Measurements from ENCODE around the gene PHOSPHO1.
"Not testable (repeated sequence)": the region's sequence is repeated elsewhere in the genome, so short reads cannot be mapped to it uniquely, and the experiment has no call there.

The PHOSPHO1 gene

DNA sequence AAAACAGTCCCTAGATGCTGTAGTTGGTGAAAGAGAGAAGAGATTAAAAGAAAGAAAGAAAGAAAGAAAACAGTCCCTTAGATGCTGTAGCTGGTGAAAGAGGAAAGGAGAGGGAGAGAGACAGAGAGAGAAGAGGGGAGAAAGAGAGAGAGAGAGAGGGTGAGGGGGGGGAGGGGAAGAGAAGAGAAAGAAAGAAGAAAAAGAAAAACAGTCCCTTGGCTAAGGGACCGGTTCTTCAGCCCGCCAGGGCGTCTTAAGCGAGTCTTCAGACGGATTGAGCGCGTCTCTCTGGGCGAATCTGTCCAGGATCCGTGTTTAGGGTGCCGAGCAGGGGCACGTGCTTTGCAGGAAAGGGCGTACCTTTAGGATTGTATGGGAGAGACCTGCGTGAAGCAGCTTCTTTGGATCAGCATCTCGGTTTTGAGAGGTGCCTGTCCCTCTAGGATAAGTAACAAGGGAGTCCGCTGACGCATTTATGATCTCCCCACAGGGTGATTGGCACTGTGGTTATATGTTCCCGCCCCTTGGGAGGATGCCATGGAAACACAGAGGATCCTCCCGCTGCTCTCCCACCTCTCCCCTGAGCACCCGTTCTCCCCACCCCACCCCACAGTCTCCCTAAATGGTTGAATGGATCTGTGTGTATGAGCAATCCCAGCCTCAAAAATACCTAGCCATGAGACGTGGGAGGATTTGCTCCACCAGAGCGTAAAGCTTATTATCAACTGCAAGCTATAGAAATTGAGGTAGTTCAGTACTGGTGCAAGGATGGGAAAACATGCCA, 36.9 kb downstream of the PHOSPHO1 start:
- no peak for DNase-seq (ENCODE audit: low read depth)

DNA sequence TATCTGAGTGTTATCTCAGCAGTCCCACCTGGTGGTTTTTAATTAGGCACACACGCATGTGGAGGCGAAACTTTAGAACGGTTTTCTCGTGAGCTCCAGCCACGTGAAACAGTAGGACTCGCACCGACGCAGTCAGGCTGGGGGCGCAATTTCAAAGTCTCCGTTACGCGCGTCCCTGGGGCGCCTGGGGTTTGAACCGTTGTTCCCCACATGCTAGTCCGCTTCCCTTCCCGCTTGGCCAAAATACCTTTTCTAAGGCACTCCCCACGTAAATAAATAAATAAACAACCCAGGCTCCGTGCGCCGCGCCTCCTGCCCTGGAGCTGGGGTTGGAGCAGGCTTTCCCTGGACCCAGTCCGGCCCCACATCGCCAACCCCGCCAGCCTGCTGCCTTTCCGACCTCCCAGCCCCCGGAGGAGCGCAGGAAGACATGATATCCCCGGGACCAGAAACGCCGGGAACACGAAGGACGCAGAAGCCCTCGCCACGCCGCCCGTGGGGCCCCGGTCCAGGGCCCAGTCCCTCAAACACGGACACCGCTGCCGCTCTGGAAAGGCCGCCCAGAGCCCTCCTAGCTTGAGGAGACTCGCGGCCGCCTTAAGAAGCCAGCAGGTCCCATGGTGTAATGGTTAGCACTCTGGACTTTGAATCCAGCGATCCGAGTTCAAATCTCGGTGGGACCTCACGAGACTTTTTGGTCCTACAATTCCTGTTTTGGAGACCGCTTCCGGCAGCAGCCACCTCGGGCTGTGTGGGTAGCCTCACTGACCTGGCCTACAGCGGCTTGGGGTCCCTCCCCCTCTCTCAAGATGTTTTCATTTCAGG, 38.5 kb downstream of the PHOSPHO1 start:
- DNase-seq (ENCODE audit: low read depth) = peak; percentile 71

DNA sequence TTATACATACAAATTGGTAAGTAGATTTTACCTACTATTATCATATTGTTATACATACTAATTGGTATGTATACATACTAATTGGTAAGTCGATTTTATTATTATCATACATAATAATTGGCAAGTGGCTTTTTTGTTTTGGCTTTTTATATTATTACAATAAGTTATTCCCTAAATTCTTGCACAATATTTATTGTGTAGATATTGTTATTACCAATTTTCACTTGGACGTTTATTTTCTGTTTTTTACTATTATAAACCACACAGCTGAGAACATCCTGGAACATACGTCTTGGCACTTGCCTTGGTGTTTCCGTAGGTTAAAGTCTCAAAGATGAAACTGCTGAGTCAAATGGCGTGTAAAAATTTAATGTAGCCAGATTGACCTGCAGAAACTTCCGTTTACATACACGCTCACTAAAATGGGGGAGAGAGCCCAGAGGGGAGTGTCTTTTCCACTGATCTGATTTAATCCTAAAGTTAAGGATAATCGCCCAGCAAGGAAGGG, 39.1 kb downstream of the PHOSPHO1 start:
- DNase-seq (ENCODE audit: low read depth) = no peak

DNA sequence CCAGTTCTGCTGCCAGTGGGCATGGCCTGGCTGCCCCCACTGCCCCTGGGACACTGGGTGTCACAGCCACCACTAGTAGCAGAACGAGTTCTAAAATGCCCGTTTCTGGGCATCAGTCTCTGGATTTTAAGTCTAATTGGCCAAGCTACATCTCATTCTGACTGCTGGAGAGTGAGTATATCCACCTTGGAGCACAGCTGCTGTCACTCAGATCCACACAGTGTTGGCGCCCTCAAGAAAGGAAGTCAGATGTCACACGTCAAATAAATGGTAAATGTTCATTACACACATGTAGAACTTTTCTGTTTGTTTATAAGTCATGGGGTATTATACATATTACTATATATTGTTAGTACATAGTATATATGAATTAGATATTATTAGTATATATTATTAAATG, 39.7 kb downstream of the PHOSPHO1 start:
- DNase-seq (ENCODE audit: low read depth) = no peak

DNA sequence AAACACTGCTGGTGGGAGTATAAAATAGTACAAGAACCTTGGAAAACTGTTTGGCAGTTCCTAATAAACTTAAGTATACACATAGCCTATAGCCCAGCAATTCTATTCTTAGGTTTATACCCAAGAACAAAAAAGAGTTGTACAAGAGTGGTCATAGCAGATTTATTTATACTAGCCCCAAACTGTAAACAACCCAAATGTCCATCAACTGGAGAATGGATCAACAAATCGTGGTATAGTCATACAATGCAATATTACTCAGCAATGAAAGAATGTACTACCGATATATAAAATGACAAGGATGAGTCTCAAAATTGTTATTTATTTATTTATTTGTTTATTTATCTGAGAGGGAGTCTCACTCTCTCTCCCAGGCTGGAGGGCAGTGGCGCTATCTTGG, 43.3 kb downstream of the PHOSPHO1 start:
- DNase-seq (ENCODE audit: low read depth) = no peak

DNA sequence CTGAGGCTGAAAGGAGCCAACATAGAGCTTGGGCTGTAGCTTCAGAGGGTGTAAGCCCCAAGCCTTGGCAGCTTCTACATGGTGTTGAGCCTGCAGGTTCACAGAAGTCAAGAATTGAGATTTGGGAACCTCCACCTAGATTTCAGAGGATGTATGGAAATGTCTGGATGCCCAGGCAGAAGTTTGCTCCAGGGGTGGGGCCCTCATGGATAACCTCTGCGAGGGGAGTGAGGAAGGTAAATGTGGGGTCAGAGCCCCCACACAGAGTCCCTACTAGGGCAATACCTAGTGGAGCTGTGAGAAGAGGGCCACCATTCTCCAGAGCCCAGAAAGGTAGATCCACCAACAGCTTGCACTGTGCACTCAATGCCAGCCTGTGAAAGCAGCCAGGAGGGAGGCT, 45.2 kb downstream of the PHOSPHO1 start:
- not testable (repeated sequence) for DNase-seq (ENCODE audit: low read depth)

DNA sequence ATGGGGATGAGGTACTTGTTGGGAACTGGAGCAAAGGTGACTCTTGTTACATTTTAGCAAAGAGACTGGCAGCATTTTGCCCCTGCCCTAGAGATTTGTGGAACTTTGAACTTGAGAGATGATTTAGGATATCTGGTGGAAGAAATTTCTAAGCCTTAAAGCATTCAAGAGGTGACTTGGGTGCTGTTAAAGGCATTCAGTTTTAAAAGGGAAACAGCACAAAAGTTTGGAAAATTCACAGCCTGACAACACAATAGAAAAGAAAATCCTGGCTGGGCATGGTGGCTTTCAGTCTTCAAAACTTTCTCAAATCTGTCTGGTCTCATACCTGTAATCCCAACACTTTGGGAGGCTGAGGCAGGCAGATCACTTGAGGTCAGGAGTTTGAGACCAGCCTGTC, 46.1 kb downstream of the PHOSPHO1 start:
- DNase-seq (ENCODE audit: low read depth) = not testable (repeated sequence)

DNA sequence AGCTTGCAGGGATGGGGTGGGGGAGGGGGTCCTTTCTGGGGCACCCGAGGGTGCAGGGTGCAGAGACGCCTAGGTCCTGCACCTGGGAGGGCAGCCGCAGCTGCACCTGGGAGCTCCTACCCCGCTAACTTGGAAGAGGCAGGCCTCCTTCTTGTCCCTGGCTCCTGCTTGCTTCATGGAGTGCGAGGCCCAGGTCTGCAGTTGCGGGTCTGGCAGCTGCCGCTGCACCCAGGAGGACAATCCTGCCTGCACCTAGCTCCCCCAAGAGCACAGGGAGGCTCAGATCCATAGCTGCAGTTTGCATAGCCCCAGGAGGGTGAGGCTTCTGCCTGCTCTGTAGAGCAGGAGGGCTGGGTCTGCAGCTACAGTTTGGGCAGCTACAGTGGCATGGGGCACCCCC, 46.8 kb downstream of the PHOSPHO1 start:
- no peak for DNase-seq (ENCODE audit: low read depth)

DNA sequence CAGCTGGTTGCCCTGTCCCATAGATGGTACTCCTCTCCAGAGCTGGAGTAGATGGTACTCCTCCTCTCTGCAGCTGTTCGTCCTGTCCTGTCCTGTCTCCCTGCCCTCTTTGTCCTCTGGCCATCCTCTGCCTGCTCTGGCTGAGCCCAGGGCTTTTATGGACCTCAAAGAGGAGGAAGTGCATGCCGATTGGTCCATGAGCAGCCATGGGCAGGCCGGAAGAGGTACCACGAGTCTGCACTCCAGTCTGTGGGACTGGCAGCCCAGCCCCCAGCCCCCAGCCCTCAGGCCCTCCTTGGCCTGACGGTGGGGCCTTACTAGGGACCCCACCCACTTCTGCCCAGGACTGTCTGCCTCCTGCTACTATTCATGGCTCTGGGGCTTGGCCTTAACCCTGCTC, 47.2 kb downstream of the PHOSPHO1 start:
- no peak for DNase-seq (ENCODE audit: low read depth)

DNA sequence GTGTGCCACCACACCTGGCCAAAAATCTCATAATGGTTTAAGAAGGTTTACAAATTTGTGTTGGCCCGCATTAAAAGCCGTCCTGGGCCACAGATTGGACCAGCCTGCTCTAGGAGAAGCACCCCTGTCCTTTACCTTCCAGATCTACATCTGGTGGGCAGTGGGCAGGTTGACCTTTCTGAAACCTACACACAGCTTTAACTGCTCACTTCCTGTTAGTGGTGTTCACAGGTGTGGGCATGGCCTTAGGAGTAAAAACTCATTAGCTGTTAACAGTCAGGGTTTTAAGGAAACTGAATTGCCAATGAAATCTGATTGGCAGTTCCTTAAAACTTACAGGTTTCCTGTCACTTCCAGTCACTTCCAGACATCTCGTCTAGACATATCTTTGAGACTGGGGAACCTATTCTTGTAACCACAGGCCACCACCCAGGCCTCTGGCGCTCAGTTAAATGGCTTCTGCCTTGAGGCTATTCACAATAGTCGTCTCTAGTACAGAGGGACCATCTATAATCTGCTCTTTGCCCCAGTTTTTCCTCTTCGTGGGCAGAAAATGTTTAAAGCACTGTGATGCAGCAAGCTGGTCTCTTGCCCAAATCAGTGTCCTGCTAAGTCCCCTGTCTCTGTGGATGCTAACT, 49.5 kb downstream of the PHOSPHO1 start:
- no peak for DNase-seq (ENCODE audit: low read depth)

DNA sequence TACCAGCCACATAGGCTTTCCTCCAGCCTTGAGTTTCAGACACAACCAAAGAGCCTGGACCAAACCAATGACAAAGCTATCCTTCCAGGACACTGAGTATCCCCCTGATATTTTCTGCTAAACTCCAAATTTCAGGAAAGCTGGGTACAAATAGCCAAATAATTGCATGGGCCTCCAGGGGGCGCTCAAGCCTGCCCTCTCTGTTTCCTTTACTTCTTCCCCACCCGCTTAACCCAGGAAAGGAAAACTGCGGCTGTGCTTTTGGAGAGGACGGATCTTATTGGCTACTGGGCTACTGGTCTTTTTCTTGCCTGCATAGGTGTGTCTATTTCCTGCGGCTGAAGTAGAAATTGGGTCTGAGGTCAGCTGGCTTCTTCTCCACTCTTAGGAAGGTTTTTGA, 50.3 kb downstream of the PHOSPHO1 start:
- DNase-seq (ENCODE audit: low read depth) = peak; percentile 20

DNA sequence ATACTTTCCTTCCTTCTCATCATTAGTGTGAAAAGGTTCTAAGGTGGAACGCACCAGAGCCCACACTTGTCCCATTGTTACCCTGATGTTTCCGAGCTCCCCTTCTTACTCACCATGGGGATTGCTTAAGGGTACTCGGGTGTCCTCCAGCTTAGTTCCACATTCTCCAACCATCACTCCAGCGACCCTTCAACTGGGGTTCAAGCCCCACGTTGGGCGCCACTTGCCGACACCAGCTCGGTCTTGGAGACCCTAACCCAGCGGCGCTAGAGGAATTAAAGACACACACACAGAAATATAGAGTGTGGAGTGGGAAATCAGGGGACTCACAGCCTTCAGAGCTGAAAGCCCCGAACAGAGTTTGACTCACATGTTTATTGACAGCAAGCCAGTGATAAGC, 54.6 kb downstream of the PHOSPHO1 start:
- DNase-seq (ENCODE audit: low read depth) = not testable (repeated sequence)

Measured in T-helper 22 cell (primary cell).